IPS-20b (cell line): ENCODE measurements around the gene TCP11L2.

Source experiments
- H3K27ac ChIP-seq: one replicate; pipeline ENCODE4 v1.5.1; 2013; ENCODE audit warnings: low read length
- H3K27me3 ChIP-seq: 2 replicates; pipeline ENCODE4 v1.6.1; 2013; ENCODE audit warnings: mild to moderate bottlenecking, low read length, inconsistent platforms; ENCODE audit not compliant: insufficient read depth
- H3K36me3 ChIP-seq: 2 replicates; pipeline ENCODE4 v1.6.1; 2013; ENCODE audit warnings: low read depth, mild to moderate bottlenecking, inconsistent platforms, low read length, moderate library complexity; ENCODE audit not compliant: insufficient read depth
- H3K4me1 ChIP-seq: 2 replicates; pipeline ENCODE4 v1.6.1; 2013; ENCODE audit warnings: mild to moderate bottlenecking, control low read depth, inconsistent platforms, low read length, moderate library complexity; ENCODE audit not compliant: insufficient read depth
- H3K4me3 ChIP-seq: 2 replicates; pipeline ENCODE4 v1.5.1; 2013; ENCODE audit warnings: mild to moderate bottlenecking, low read length, inconsistent platforms
- H3K9ac ChIP-seq: 2 replicates; pipeline ENCODE4 v1.6.1; 2013; ENCODE audit warnings: low read depth, mild to moderate bottlenecking, inconsistent platforms, low read length, moderate library complexity
- H3K9me3 ChIP-seq: 2 replicates; pipeline ENCODE4 v1.6.1; 2013; ENCODE audit warnings: mild to moderate bottlenecking, low read depth, low read length, inconsistent platforms; ENCODE audit not compliant: insufficient read depth

TCP11L2 gene

DNA sequence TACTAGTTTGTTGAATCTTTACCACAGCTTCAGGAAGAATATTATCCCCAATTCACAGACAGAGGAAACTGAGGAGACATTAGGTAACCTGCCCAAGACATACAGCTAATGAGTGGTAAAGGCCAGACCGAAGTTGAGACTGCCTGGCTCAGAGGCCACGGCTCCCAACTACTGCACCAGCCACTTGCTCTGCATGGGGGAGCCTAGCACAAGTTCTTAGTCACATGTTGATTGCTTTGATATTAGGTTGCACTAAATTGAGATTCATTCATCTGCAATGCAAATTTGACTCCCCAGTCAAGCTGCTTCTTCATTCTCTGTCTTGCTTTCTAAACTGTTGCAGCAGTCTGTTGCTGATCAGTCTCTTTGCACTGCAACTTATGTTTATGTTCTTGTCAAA is 29.1 kb downstream of the TCP11L2 start:
- Histone ChIP-seq H3K4me1 (peaks cover 9% of the 10 kb centered on the region), H3K36me3 (no peaks in the 10 kb centered on the region), H3K27me3 (peaks cover 2% of the 10 kb centered on the region), H3K27ac (no peak overlapping the region), H3K4me3 (no peak overlapping the region), H3K9me3 (peaks cover 9% of the 10 kb centered on the region; the same call in 1 of the 2 replicates), H3K9ac (no peak overlapping the region)

GRCh38 chr12:106332536-106332935 is 30.0 kb downstream of the TCP11L2 start:
- H3K27me3 ChIP-seq = no peaks in the 10 kb centered on the region

GRCh38 chr12:106333010-106333409 is 30.5 kb downstream of the TCP11L2 start:
- H3K36me3 ChIP-seq = no peaks in the 10 kb centered on the region
- H3K27me3 ChIP-seq = no peaks in the 10 kb centered on the region
- peaks cover 9% of the 10 kb centered on the region; the same call in 1 of the 2 replicates for H3K9me3 ChIP-seq
- H3K27ac ChIP-seq = no peak overlapping the region
- no peak overlapping the region for H3K4me3 ChIP-seq
- peaks cover 9% of the 10 kb centered on the region for H3K4me1 ChIP-seq
- H3K9ac ChIP-seq = no peak overlapping the region

More at GRCh38 chr12:106332536-106332935, 30.0 kb downstream of the TCP11L2 start:
- Histone ChIP-seq H3K9ac (no peak overlapping the region), H3K4me1 (peaks cover 9% of the 10 kb centered on the region), H3K27ac (no peak overlapping the region), H3K9me3 (peaks cover 9% of the 10 kb centered on the region; the same call in 1 of the 2 replicates), H3K36me3 (no peaks in the 10 kb centered on the region), H3K4me3 (no peak overlapping the region)

GRCh38 chr12:106333756-106334155 is 31.2 kb downstream of the TCP11L2 start:
- Histone ChIP-seq H3K27me3 (no peaks in the 10 kb centered on the region), H3K9me3 (peaks cover 9% of the 10 kb centered on the region; the same call in 1 of the 2 replicates), H3K36me3 (no peaks in the 10 kb centered on the region), H3K9ac (no peak overlapping the region), H3K27ac (no peak overlapping the region), H3K4me3 (no peak overlapping the region), H3K4me1 (peaks cover 9% of the 10 kb centered on the region)

DNA sequence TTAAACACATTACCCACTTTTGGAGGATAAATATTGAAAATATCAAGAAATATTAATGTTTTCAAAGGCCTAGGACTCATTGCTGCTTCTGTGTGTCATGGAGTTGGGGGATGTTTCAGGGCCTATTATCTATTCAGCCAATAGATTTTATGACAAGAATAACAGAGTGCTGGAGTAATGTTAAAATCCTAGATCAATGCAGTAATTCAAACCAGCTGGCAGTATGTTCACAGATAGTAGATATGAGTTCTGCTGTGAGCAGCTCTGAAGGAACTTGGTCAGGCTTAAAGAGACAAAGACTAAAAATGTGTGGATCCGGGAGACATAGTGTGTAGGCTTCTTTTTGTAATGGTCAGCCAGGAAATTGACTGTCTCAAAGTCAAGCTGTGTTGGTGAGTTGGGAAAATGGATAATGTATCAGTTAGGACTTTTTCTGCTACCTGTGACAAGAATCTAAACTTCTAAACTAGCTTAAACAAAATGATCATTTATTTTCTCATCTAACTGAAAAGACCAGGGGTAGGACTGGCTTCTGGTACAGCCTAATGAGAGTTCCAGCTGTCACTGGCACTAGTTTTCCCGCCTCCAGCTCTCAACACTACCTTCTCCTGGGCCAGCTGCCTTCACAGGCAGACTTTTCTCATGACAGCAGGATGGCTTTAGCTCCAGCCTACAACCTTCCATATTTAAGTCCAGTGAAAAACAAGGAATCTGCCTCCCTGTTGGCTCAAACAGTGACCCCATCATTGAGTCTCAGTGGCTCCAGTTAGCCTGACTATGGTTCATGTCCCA is 38.7 kb downstream of the TCP11L2 start:
- Histone ChIP-seq H3K27ac (no peak overlapping the region), H3K4me3 (no peak overlapping the region), H3K4me1 (no peaks in the 10 kb centered on the region), H3K36me3 (no peaks in the 10 kb centered on the region), H3K9ac (no peak overlapping the region), H3K9me3 (no peaks in the 10 kb centered on the region), H3K27me3 (no peaks in the 10 kb centered on the region)

DNA sequence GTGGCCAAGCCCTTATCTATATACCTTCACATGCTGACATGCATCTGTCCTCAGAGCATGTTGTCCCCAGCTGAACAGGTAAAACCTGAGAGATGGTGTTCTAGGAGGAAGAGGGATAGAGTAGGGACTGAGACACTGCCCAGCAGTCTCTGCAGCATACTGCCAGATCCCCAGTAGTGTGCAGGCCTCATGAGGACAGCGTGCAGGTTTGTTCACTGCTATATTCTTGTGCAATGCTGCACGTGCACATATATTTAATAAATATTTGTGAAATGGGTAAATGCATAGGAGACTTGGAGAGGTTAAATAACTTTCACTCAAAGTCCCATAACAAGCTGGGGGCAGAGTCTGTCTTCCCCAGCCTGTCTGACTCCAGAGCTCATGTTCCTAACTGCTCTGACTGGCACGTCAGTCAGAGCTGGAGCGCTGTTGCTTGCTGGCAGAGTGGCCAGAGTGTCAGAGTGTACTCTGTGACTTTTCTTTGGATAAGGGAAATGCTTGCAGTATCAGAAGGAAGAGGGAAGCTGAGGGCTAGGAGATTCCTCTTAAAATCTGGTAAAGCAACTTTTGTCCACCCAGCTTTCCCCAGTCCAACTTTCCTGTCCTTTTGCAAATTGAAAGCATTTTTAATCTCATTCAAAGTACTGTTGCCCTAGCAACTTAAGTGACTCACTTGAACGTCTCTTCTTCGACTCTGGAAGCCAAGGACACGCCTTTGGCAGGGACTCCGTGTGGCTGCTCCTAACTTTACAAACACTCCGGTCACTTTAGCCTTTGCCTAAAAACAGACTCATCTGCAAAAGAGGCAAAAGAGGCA is 40.1 kb downstream of the TCP11L2 start:
- no peak overlapping the region for H3K27ac ChIP-seq
- no peaks in the 10 kb centered on the region for H3K36me3 ChIP-seq
- H3K27me3 ChIP-seq = no peaks in the 10 kb centered on the region
- no peak overlapping the region for H3K9ac ChIP-seq
- no peak overlapping the region for H3K4me3 ChIP-seq
- no peaks in the 10 kb centered on the region for H3K4me1 ChIP-seq
- no peaks in the 10 kb centered on the region for H3K9me3 ChIP-seq

GRCh38 chr12:106343214-106343528 is 40.6 kb downstream of the TCP11L2 start:
- Histone ChIP-seq H3K27ac (no peak overlapping the region), H3K9me3 (no peaks in the 10 kb centered on the region), H3K27me3 (no peaks in the 10 kb centered on the region), H3K9ac (no peak overlapping the region), H3K4me1 (no peaks in the 10 kb centered on the region), H3K36me3 (no peaks in the 10 kb centered on the region), H3K4me3 (no peak overlapping the region)

DNA sequence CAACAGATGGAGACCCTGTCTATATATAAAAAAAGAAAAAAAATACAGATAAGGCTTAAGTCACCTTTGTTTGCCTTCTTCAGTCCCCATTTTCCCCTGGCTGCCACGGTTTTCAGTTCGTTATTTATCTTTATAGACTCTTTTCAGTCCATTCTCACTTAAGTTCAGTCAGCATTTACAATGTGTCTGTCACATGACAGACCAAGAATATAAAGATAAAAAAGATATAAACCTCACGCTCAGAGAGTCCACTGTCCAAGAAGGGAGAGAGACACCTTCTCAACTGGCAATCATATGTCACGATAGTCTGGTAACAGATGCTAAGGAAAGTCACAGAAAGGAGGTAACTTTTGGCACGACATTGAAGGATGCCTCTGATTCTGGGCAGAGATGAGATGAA is 41.6 kb downstream of the TCP11L2 start:
- Histone ChIP-seq H3K27ac (no peak overlapping the region), H3K27me3 (no peaks in the 10 kb centered on the region), H3K9me3 (no peaks in the 10 kb centered on the region), H3K4me3 (no peak overlapping the region), H3K36me3 (no peaks in the 10 kb centered on the region), H3K4me1 (no peaks in the 10 kb centered on the region), H3K9ac (no peak overlapping the region)

- no peaks in the 10 kb centered on the region for H3K27me3 ChIP-seq
- no peaks in the 10 kb centered on the region for H3K9me3 ChIP-seq
- H3K4me1 ChIP-seq = no peaks in the 10 kb centered on the region
- H3K36me3 ChIP-seq = no peaks in the 10 kb centered on the region
- H3K9ac ChIP-seq = no peak overlapping the region
- H3K4me3 ChIP-seq = no peak overlapping the region
- H3K27ac ChIP-seq = no peak overlapping the region
Measured at GRCh38 chr12:106345746-106346145, 43.2 kb downstream of the TCP11L2 start.

DNA sequence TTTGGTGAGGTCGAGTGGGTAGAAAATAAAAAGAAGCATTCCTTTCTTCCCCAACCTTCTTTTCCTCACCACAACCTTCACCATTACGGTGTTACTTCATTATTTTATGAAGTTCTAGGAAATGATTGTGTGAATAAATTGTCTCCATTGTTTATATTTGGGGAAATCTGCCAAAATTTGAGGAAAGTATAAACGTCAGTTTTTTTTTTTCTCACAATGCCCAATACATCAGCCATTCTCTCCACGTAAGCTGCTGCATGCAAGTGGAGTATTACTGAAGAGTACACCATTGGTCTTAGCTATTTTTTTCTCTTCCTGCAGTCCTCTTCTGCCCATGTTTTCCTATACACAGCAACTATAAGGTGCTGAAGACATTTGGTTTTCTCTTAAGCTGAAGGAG is 45.9 kb downstream of the TCP11L2 start:
- no peaks in the 10 kb centered on the region for H3K4me1 ChIP-seq
- no peak overlapping the region for H3K9ac ChIP-seq
- no peaks in the 10 kb centered on the region for H3K36me3 ChIP-seq
- no peak overlapping the region for H3K4me3 ChIP-seq
- no peaks in the 10 kb centered on the region for H3K9me3 ChIP-seq
- H3K27me3 ChIP-seq = no peaks in the 10 kb centered on the region
- H3K27ac ChIP-seq = no peak overlapping the region

DNA sequence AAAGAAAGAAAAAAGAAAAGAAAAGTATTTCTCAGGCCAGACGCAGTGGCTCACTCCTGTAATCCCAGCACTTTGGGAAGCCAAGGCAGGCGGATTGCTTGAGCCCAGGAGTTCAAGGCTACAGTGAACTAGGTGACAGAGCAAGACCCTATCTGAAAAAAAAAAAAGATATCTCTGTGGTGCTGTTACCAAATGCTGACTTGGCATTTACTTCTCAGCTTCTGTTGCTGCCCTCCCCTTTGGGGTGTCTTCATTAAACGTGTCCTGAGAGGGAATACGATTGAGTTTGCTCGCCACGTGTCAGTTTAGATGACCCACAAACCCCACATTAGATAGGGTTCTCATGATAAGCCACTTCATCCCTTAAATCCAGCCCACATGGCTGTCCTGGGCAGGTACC is 50.6 kb downstream of the TCP11L2 start:
- Histone ChIP-seq H3K4me3 (no peak overlapping the region), H3K36me3 (no peaks in the 10 kb centered on the region), H3K27me3 (no peaks in the 10 kb centered on the region), H3K27ac (no peak overlapping the region), H3K4me1 (no peaks in the 10 kb centered on the region), H3K9ac (no peak overlapping the region), H3K9me3 (no peaks in the 10 kb centered on the region)
